HFFc6 (cell line): ENCODE data around the gene EPC2. TPM values are rescaled to one million over a fixed set of nuclear protein-coding genes. Genes with fewer than 3 reads are reported as not detected.

Source experiments
- DNase-seq: peaks from one replicate; pipeline ENCODE4 v3.0.0-alpha.2; 2018
- H3K27ac Mint-ChIP-seq: 2 replicates; pipeline ENCODE4 v1.8.0; 2020; ENCODE audit warnings: mild to moderate bottlenecking, mixed read lengths
- H3K27me3 Mint-ChIP-seq: 2 replicates; pipeline ENCODE4 v1.8.0; 2021; ENCODE audit warnings: mild to moderate bottlenecking, moderate library complexity, mixed read lengths; ENCODE audit not compliant: insufficient read depth
- H3K36me3 Mint-ChIP-seq: 2 replicates; pipeline ENCODE4 v1.8.0; 2021; ENCODE audit warnings: low read depth, mixed read lengths
- H3K4me1 Mint-ChIP-seq: 2 replicates; pipeline ENCODE4 v1.8.0; 2020; ENCODE audit warnings: low read depth, mixed read lengths
- H3K4me3 Mint-ChIP-seq: 2 replicates; pipeline ENCODE4 v1.8.0; 2020; ENCODE audit warnings: mild to moderate bottlenecking, moderate library complexity, mixed read lengths
- H3K9me3 Mint-ChIP-seq: 2 replicates; pipeline ENCODE4 v1.8.0; 2020; ENCODE audit warnings: mild to moderate bottlenecking, mixed read lengths
- total RNA-seq, 6 experiments: library from RNA; stranded (reverse); fragmentation: NEBNext Ultra II Directional; extraction: Animal tissue kit (Norgen Biotek cat#: 25700); gene quantifications; 2 replicates in 1 of 6; 3 replicates in 5 of 6; pipeline ENCODE4 v1.2.3, GENCODE V29; 2021
- TF ChIP-seq, protein P1 (sequence below): fragments of 200-600 bp; sonication (generic); IDR thresholded peaks from 2 replicates; pipeline ENCODE4 v1.5.0; 2021; ENCODE audit warnings: antibody characterized with exemption, mild to moderate bottlenecking

Gene EPC2
- total RNA-seq, 6 experiments from 2014 or later = 16.6 to 21.3 (median 19.2) TPM

GRCh38 chr2:148718039-148718438, 73.5 kb downstream of the EPC2 start:
- no peak overlapping the region for H3K4me3 Mint-ChIP-seq
- H3K9me3 Mint-ChIP-seq = peaks cover 8% of the 10 kb centered on the region
- H3K27me3 Mint-ChIP-seq = peaks cover 2% of the 10 kb centered on the region
- DNase-seq = no peak
- H3K27ac Mint-ChIP-seq = no peak overlapping the region
- H3K36me3 Mint-ChIP-seq = peaks cover 34% of the 10 kb centered on the region
- TF ChIP-seq, protein P1, sequence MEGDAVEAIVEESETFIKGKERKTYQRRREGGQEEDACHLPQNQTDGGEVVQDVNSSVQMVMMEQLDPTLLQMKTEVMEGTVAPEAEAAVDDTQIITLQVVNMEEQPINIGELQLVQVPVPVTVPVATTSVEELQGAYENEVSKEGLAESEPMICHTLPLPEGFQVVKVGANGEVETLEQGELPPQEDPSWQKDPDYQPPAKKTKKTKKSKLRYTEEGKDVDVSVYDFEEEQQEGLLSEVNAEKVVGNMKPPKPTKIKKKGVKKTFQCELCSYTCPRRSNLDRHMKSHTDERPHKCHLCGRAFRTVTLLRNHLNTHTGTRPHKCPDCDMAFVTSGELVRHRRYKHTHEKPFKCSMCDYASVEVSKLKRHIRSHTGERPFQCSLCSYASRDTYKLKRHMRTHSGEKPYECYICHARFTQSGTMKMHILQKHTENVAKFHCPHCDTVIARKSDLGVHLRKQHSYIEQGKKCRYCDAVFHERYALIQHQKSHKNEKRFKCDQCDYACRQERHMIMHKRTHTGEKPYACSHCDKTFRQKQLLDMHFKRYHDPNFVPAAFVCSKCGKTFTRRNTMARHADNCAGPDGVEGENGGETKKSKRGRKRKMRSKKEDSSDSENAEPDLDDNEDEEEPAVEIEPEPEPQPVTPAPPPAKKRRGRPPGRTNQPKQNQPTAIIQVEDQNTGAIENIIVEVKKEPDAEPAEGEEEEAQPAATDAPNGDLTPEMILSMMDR = no peak
- H3K4me1 Mint-ChIP-seq = peaks cover 43% of the 10 kb centered on the region

GRCh38 chr2:148719195-148719749, 74.7 kb downstream of the EPC2 start:
- no peak overlapping the region for H3K4me3 Mint-ChIP-seq
- TF ChIP-seq, protein P1 = no peak
- peaks cover 8% of the 10 kb centered on the region for H3K9me3 Mint-ChIP-seq
- peaks cover 43% of the 10 kb centered on the region for H3K4me1 Mint-ChIP-seq
- no peak overlapping the region for H3K27ac Mint-ChIP-seq
- no peak for DNase-seq
- H3K36me3 Mint-ChIP-seq = peaks cover 34% of the 10 kb centered on the region
- peaks cover 2% of the 10 kb centered on the region for H3K27me3 Mint-ChIP-seq

DNA sequence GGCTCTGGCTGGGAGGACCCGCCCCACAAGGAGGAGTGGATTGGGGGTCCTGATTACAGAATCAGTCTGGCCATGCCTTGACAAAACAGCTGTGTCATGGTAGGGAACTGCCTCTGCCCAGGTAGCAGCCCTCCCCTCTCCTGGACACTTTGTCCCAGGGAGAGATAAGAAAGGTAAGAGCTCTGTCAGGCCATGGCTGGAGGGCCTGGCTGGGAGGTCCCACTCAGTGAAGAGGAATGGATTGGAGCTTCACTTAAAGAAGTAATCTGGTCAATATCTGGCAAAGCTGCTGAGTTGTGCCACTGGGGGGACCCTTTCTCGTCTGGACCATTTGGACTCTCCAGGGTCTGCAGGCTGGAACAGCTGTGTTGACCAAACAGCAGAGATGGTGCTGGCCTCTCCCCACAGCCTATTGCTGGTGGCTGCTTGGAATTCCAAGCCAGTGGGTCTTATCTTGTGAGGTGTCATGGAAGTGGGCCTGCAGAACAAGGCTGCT, 75.4 kb downstream of the EPC2 start:
- TF ChIP-seq, protein P1 = no peak
- Mint-ChIP-seq H3K27me3 (peaks cover 2% of the 10 kb centered on the region), H3K4me1 (peaks cover 43% of the 10 kb centered on the region), H3K9me3 (peaks cover 8% of the 10 kb centered on the region), H3K27ac (no peak overlapping the region), H3K36me3 (peaks cover 34% of the 10 kb centered on the region), H3K4me3 (no peak overlapping the region)
- DNase-seq = no peak

DNA sequence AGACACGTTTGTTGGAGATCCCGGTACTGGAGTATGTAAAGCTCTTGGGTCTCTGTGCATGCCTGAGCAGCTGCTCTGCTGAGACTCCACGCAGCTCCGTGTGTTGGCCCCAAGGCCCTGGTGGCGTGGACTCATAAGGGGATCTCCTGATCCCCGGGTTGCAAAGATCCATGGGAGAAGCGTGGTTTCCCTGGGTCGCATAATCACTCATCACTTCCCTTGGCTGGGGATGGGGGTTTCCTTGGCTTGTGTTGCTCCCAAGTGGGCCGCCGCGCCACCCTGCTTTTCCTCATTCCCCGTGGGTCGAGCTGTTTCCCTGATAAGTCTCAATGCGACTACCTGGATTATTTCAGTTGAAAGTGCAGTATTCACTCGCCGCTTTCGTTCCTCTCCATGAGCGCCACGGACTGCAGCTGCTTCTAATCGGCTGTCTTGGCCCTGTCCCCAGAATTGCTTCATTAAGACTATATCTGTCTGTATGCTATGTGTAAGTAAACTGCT, 76.0 kb downstream of the EPC2 start:
- peaks cover 29% of the 10 kb centered on the region for H3K36me3 Mint-ChIP-seq
- TF ChIP-seq, protein P1 = no peak
- no peak overlapping the region for H3K27ac Mint-ChIP-seq
- peaks cover 4% of the 10 kb centered on the region for H3K9me3 Mint-ChIP-seq
- no peak for DNase-seq
- H3K4me3 Mint-ChIP-seq = no peak overlapping the region
- peaks cover 43% of the 10 kb centered on the region for H3K4me1 Mint-ChIP-seq
- H3K27me3 Mint-ChIP-seq = peaks cover 2% of the 10 kb centered on the region

- H3K4me1 Mint-ChIP-seq = peaks cover 34% of the 10 kb centered on the region
- peaks cover 25% of the 10 kb centered on the region for H3K36me3 Mint-ChIP-seq
- H3K27me3 Mint-ChIP-seq = peaks cover 2% of the 10 kb centered on the region
- no peak for DNase-seq
- TF ChIP-seq, protein P1 = no peak
- H3K4me3 Mint-ChIP-seq = no peak overlapping the region
- H3K9me3 Mint-ChIP-seq = no peaks in the 10 kb centered on the region
- H3K27ac Mint-ChIP-seq = no peak overlapping the region
Observed at GRCh38 chr2:148721520-148721931, 77.0 kb downstream of the EPC2 start.
